GM23248 (cell line): ENCODE measurements around the gene TBX3.

Experiments
- EZH2 ChIP-seq: fragments of 200-600 bp; sonication (generic); IDR thresholded peaks from 2 replicates; pipeline ENCODE4 v1.6.1; 2018; ENCODE audit warnings: antibody characterized with exemption, mild to moderate bottlenecking; ENCODE audit not compliant: insufficient read depth, poor library complexity, severe bottlenecking
- EZH2phosphoT487 ChIP-seq: fragments of 200-600 bp; sonication (generic); IDR thresholded peaks from 2 replicates; pipeline ENCODE4 v1.6.1; 2018; ENCODE audit warnings: antibody characterized with exemption, moderate library complexity, mild to moderate bottlenecking, low read depth; ENCODE audit not compliant: insufficient read depth

DNA sequence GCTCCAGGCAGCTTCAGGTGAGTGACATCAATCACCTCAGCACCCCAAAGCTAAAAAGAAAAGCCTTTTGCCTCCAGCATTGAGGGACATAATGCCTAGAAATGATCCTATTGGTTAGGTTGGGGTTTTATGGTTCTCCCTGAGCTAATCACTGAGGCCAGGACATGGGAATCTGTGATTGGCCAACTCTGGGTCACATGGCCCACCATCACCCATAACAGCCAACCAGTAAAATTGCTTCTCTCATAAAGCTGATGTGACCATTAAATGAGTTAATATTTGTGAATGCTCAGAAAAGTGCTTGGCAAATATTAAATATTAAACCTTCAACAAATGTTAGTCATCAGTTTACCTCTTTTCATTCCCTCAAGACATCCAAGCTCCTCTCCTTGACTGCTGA, 60.2 kb downstream of the TBX3 start:
- TF ChIP-seq EZH2phosphoT487 (no peak), EZH2 (no peak)
